Stimulated activated naive CD8-positive, alpha-beta T cell treated with anti-CD3 and anti-CD28 coated beads, Interleukin-15, Interleukin-2, amounts not matched to agents 100 U/mL and 50 U/mL, for 24 hours (primary cell): ENCODE results near the gene SATB2.

Source experiments
- ATAC-seq: fragments of 150-1000 bp; cut with Tn5 transposase; one replicate; pipeline ENCODE4 v1.10.0; 2021
- DNase-seq: peaks from one replicate; pipeline ENCODE4 v3.0.0; 2021

SATB2 gene

GRCh38 chr2:199457147-199458008 lies at the start of gene SATB2:
Gene SATB2, minus strand, starts transcription at chr2:199457939. Its CDS starts 1,902 bp downstream, at chr2:199456037.
- DNase-seq, result no peak
- ATAC-seq, result peak; percentile 55

GRCh38 chr2:199505755-199506403 lies 48.1 kb upstream of the SATB2 start:
- no peak for ATAC-seq
- no peak for DNase-seq

- ATAC-seq, result no peak
- no peak for DNase-seq
Observed at GRCh38 chr2:199503148-199503547, 45.4 kb upstream of the SATB2 start.

- no peak for ATAC-seq
- DNase-seq, result no peak
Observed at GRCh38 chr2:199499005-199499404, 41.3 kb upstream of the SATB2 start.

- no peak for DNase-seq
- no peak for ATAC-seq
Observed at GRCh38 chr2:199495147-199495546, 37.4 kb upstream of the SATB2 start.

- DNase-seq (no peak), ATAC-seq (no peak)
Observed at GRCh38 chr2:199490049-199490448, 32.3 kb upstream of the SATB2 start.

- DNase-seq (peak; percentile 49), ATAC-seq (no peak)
Observed at GRCh38 chr2:199488772-199489400, 31.1 kb upstream of the SATB2 start.

GRCh38 chr2:199485732-199486335 lies 28.1 kb upstream of the SATB2 start:
- DNase-seq, result peak; percentile 61

GRCh38 chr2:199484927-199485326 lies 27.2 kb upstream of the SATB2 start:
- no peak for DNase-seq
- no peak for ATAC-seq

More at GRCh38 chr2:199485732-199486335, 28.1 kb upstream of the SATB2 start:
- peak; percentile 55 for ATAC-seq

- DNase-seq, result no peak
- no peak for ATAC-seq
Observed at GRCh38 chr2:199480966-199481365, 23.2 kb upstream of the SATB2 start.

GRCh38 chr2:199477277-199477834 lies 19.6 kb upstream of the SATB2 start:
- ATAC-seq (no peak), DNase-seq (no peak)

- ATAC-seq, result peak; percentile 51
Observed at GRCh38 chr2:199471443-199472057, 13.8 kb upstream of the SATB2 start.

GRCh38 chr2:199470672-199471442 lies 13.1 kb upstream of the SATB2 start:
- DNase-seq (no peak), ATAC-seq (no peak)

More at GRCh38 chr2:199471443-199472057, 13.8 kb upstream of the SATB2 start:
- peak; percentile 61 for DNase-seq

- ATAC-seq, result no peak
- no peak for DNase-seq
Observed at GRCh38 chr2:199470361-199470671, 12.6 kb upstream of the SATB2 start.

GRCh38 chr2:199469514-199470360 lies 12.0 kb upstream of the SATB2 start:
- ATAC-seq (no peak), DNase-seq (no peak)

- DNase-seq (no peak), ATAC-seq (no peak)
Observed at GRCh38 chr2:199468561-199469513, 11.1 kb upstream of the SATB2 start.

GRCh38 chr2:199467066-199467822 lies 9.5 kb upstream of the SATB2 start:
- DNase-seq (no peak), ATAC-seq (no peak)

GRCh38 chr2:199466692-199467065 lies 8.9 kb upstream of the SATB2 start:
- ATAC-seq, result no peak

More at GRCh38 chr2:199466692-199467065, 8.9 kb upstream of the SATB2 start:
- DNase-seq, result no peak
